HG03439 (cell line): ENCODE data around the gene RNF44.
A peak's percentile ranks its signal among the peaks of the same experiment; 100 is the strongest.

Source experiments
- ATAC-seq: cut with Tn5 transposase; IDR thresholded peaks from one replicate; pipeline ENCODE4 v1.9.1; 2021; ENCODE audit warnings: mild to moderate bottlenecking, moderate library complexity; ENCODE audit not compliant: unreplicated experiment

RNF44 gene

DNA sequence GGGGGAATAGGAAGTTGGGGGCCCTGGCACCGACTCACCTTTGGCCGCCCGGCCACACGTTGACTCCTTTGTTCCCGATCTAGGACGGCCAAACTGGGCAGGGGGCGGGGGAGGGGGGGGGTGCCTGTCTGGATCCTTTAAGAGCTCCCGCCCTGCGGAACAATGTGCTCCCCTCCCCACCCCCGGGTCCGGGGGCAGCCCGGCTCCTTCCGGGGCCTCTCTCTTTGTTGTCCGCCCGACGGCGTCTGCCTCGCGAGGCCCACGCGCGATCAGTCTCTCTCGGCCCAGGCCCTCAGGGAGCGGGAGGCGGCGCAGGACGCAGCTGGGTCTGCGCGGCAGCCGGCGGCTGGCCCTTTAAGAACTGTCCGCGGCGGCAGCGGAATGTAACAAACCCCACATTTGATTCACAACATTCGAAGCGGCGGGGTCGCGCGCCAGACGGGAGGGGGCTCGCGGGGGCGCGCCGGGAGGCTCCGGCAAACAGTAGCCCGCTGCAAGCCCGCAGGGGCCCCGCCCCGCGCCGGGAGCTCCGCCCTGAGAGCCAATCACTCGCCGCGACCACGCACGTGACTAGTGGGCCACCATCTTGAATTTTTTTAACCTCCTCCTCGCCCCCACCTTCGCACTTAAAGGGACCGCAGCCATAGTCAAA, at the start of gene RNF44:
Gene RNF44, minus strand, starts transcription at position 501 of the 652 bp plus-strand sequence. CDS start 4,930 bp downstream, outside the sequence.
- peak; percentile 65 for ATAC-seq

DNA sequence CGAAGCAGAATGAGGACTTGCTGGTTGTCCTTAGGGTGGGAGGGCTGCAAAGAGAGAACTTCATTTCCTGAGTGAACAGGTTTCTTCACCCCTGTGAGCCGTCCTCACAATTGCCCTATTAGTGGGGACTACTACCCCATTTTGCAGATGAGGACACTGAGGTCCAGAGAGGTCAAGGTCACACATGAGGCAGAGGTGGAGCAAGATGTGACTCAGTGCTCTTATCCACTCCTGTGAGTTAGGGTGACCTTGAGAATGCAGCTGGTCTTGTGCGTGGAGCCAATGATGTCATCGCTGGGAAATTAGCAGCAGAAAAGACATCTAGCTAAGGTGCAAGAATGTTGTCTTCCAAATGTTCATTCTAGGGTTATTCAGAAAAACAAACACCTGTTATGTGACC, 45.9 kb upstream of the RNF44 start:
- no peak for ATAC-seq

DNA sequence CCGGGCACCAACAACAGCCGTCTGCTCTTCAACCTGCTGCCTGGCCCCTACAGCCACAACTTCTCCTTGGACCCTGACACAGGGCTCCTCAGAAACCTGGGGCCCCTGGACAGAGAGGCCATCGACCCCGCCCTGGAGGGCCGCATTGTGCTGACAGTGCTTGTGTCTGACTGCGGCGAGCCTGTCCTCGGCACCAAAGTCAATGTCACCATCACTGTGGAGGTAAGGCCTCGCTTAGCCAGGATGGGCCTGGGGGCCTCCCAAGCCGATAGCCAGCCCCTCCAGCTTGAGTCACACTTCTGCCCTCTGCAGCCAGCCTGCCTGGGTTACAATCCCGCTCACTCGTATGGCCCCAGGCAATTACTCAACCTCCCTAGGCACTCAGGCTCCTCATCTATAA, 44.2 kb upstream of the RNF44 start:
- no peak for ATAC-seq

DNA sequence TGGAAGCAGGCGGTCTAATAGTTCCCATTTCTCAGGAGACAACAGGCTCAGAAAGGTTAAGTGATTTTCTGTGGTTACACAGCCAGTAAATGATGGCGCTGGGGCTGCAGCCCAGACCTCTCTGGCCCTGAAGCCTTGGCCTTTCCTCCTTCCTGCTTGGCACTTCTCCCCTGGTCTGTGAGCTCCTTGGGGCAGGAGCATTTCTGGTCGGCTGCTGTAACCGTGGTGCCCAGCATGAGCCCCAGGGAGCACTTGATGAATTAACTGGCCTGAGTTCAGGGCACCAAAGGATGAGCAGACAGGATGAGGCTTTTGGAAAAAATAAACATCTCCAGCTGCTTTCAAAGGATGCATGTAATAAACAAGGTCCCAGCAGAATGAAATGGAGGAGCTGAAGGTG, 42.1 kb upstream of the RNF44 start:
- ATAC-seq, result no peak

DNA sequence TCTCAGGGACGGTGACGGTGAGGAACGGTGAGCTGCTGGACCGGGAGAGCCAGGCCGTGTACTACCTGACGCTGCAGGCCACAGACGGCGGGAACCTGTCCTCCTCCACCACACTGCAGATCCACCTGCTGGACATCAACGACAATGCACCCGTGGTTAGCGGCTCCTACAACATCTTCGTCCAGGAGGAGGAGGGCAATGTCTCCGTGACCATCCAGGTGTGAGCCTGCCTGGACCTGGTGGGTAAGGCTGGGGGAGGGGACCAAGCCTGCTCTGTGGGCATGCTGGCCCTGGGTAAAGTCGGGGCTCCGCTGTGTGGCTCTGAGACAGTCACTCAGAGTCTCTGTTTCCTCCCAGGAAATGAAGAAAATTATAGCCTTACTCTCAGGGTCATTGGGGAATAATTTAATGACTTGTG, 41.2 kb upstream of the RNF44 start:
- no peak for ATAC-seq

DNA sequence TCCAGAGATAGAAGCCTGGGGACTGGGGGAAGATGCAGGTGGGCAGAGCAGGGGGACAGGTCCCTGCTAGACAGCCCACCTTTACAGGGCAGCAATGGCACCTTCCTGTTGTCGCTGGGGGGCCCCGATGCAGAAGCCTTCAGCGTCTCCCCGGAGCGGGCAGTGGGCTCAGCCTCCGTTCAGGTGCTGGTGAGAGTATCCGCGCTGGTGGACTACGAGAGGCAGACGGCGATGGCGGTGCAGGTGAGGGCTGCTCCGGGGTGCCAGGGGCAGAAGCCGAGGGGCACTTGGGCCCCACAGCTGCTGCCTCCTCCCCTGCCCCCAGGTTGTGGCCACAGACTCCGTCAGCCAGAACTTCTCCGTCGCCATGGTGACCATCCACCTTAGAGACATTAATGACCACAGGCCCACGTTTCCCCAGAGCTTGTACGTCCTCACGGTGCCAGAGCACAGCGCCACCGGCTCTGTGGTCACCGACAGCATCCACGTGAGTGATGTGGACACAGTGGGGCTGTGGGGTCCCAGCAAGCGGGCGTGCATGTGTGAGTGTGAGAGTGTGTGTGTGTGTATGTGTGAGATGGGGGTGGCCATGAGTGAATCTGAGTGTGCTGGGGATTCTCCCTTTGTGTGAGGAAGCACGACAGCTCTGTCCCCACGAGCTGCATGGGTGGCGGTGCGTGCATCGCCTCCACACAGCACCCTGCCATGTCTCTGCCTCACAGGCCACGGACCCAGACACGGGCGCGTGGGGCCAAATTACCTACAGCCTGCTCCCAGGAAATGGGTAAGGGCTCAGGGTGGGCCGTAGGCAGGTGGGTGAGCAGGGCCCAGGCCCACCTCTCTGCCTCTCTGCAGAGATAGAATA, 40.3 kb upstream of the RNF44 start:
- ATAC-seq, result no peak

DNA sequence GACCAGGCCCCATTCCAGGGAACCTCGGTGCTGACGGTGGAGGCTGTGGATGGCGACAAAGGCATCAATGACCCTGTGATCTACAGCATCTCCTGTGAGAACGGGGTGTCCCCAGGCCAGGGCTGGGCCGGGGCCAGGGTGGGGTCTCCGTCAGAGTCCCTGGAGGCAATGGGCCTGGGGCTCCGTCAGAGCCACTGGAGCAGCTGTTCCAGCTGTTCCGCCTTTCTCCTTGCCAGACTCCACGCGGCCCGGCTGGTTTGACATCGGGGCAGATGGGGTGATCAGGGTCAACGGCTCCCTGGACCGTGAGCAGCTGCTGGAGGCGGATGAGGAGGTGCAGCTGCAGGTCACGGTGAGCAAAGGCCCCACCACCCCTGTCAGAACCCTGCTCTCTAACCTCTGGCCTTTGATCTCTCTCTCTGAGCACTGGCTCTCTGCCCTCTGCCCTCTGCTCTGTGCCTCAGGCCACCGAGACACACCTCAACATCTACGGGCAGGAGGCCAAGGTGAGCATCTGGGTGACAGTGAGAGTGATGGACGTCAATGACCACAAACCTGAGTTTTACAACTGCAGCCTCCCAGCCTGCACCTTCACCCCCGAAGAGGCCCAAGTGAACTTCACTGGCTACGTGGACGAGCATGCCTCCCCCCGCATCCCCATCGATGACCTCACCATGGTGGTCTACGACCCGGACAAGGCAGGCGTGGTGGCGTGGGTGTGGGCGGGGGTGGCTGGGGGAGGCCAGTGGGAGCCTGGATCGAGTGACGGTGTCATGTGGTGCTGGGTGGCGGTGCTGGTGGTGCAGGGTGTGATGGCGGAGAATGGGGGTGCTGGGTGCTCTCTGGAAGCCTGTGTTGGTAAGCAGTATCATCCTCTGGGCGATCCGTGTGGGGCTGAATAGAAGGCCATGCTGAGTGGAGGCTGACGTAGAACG, 38.6 kb upstream of the RNF44 start:
- ATAC-seq, result no peak

DNA sequence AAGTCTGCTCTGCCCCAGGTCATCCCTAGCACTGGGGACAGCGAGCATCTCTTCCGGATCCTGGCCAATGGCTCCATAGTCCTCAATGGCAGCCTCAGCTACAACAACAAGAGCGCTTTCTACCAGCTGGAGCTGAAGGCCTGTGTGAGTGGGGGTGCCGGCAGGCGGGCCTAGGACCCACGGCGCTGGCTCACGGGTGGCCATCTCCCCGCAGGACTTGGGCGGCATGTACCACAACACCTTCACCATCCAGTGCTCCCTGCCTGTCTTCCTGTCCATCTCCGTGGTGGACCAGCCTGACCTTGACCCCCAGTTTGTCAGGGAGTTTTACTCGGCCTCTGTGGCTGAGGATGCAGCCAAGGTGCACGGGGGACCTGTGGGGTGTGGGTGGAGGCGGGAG, 37.9 kb upstream of the RNF44 start:
- ATAC-seq, result no peak

DNA sequence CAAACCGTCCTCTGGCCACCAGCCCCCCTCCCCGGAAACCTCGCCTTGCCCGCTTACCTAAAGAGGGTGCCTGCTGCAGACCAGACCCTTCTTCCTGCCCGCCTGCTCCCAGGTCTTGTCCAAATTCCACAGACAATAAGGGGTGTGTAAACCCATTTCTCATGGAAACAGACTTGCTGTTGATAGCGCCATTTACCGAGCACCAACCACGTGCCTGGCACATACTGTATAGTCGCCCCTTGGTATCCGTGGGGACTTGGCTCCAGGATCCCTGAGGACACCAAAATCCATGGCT, 37.0 kb upstream of the RNF44 start:
- ATAC-seq, result no peak

DNA sequence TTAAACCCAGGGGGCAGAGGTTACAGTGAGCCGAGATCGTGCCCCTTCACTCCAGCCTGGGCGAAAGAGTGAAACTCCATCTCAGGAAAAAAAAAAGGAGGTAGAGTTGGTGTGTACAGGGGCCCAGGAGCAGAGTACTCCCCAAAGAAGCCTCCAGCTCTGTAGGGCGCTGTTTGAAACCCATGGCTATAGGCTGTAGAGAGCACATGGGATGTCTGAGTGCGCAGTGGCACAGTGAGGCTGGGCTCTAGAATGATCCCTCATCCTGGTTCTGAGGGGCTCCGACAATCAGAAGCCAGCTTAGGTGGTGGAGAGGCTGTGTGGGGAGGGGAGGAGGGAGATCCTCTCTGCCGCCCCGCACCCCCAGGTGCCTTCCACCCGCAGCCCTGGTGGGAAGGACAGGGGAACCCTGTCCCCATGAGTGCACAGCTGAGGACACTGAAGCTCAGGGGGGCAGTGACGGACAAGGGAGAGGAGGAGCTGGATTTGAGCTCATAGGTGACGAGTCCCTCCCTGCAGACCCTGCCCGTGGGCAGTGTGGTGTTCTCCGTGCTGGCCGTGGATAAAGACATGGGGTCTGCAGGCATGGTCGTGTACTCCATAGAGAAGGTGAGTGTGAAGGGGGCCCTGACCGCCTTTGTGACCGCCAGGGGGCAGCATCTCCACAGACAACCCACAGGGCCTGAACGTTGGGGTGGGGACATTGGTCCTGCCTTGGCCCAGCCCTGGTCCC, 36.5 kb upstream of the RNF44 start:
- ATAC-seq, result peak; percentile 76

DNA sequence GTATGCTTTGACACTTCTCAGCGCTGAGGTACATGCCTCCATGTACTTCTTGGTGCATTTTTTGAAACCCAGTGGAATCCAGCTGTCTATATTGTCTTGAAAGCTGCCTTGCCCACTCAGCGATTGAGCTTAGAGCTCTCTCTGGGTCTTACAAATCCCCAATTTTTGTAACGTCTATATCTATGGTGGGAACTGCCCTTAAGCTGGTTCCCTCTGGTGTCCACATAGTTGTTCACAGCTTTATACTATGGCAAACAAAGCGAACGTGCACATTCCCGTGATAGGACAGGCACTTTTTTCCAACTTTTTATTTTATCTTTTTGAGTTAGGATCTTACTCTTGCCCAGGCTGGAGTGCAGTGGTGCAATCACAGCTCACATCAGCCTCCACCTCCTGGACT, 32.8 kb upstream of the RNF44 start:
- no peak for ATAC-seq

DNA sequence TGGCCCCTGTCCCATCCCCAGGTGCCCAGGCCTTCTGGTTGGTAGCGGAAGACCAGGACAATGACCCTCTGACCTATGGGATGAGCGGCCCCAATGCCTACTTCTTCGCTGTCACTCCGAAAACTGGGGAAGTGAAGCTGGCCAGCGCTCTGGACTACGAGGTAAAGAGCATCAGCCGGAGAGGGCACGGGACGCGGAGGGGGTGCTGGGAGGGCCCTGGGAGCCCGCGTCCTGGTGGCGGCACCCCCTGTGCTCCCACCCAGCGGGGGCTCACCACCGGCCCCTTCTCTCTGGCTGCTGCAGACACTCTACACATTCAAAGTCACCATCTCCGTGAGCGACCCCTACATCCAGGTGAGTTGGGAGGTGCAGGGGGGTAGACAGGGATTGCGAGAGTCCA, 31.5 kb upstream of the RNF44 start:
- no peak for ATAC-seq

DNA sequence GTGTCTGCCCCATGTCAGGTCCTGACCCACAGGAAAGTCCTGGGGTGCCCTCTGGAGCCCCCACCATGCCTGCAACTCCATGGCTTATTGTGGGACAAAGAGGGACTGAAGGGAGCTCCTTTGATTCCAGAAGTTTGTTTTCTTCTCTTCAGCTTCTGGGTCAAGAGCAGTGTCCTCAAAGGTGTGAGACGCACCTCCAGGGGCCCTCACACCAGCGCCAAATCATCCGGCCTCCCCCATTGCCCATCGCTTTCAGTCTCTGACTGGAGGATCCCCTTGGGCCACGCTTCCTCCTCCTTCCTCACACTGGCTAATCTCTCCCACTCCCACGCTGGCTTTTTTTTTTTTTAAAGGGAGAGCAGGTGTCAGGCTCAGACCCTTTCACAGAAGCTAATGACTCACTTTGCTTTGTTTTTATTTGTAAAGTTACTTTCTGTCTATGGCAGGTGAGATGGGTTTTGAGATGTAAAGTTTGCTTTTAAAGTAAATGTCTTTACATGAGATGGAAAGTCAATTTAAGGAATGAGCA, 28.6 kb upstream of the RNF44 start:
- ATAC-seq, result no peak

DNA sequence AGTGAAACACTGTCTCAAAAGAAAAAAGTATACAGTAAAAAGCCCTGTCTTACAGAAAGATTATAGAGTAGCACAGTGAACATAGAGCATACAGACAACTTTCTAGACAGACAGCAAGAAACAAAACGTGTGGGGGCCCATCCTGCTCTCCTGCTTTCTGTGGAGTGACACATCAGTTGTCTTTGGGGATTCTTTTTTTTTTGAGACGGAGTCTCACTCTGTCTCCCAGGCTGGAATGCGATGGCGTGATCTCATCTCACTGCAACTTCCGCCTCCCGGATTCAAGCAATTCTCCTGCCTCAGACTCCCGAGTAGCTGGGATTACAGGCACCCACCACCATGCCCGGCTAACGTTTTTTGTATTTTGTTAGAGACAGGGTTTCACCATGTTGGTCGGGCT, 26.8 kb upstream of the RNF44 start:
- no peak for ATAC-seq

DNA sequence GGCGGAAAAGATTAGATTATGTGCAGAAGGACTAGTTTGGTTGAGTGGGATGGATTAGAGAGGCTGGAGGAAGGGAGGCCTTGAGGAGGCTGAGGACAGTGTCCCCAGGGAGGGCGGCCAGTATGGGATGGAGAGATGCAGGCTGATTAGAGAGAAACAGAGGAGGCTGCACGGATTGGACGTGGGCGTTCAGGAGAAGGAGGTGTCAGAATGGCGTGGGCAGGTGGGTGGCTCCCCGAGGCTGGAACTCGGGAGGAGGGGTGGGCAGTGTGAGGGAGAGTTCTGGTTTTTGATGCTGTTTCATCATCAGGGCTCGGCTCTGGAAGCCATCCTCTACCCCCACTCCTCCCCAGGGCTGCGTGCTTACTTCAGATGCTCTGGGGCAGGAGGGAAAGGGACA, 25.0 kb upstream of the RNF44 start:
- no peak for ATAC-seq

DNA sequence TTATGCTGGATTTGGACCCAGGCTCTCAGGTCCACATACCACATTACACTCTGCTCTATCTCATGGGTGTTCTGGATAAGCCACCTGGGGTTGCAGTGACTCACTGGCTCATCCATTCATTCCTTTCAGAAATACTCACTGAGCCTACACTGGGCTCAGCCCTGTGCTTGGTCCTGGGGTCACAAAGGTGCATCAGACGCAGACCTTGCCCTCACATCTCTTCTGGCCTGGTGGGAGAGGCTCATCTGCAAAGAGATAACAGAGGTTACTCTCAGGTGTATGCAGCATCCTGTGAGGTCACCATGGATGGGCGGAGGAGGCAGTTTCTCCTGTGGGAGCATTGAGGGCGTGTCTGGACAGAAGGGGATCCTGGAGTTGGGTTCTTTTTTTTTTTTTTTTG, 24.1 kb upstream of the RNF44 start:
- ATAC-seq, result no peak

DNA sequence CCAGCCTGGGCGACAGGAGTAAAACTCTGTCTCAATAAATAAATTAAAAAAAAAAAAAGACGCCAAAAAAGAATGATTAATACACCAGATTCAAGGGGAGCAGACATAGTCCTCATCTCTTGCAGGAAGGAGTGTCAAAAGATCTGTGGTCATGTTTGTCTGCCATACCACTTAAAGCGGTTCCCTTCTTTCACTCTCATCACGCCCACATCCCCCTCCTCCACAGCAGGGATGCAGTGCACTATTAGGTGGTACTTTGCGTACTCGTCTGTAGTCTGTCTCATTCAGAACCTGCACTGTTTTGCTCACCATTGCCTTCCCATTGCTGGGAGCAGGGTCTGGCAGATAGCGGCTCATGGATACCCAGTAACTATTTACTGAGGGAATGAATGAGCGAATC, 23.2 kb upstream of the RNF44 start:
- no peak for ATAC-seq

DNA sequence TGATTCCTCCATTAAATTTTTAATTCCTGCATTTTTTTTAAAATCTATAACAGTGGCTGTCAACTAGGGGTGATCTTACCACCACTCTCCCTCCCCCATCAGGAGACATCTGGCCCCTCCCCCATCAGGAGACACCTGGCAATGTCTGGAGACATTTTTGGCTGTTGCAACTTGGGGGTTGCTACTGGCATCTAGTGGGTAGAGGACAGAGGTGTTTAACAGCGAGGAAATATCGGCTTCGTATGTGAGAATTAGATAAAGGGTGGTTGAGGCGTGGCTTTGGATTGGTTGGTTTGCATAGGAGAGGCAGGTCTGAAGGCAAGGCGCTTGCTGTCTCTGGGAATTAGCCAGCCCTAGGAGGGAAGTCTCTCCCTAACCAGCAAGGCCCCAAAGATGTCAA, 22.5 kb upstream of the RNF44 start:
- ATAC-seq, result no peak

DNA sequence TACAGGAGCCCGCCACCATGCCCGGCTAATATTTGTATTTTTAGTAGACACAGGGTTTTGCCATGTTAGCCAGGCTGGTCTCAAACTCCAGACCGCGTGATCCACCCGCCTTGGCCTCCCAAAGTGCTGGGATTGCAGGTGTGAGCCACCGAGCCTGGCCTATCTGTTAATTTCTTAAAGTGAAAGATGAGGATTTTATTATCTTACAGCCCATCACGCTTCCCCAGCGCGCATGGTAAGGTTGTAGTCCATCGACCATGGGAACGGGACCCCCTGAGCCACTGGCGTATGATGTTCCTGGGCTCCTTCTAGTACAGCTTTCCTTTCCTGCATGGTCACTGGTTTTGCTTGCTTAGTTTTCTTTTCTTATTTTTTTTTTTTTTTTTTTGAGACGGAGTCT, 20.6 kb upstream of the RNF44 start:
- ATAC-seq, result no peak

DNA sequence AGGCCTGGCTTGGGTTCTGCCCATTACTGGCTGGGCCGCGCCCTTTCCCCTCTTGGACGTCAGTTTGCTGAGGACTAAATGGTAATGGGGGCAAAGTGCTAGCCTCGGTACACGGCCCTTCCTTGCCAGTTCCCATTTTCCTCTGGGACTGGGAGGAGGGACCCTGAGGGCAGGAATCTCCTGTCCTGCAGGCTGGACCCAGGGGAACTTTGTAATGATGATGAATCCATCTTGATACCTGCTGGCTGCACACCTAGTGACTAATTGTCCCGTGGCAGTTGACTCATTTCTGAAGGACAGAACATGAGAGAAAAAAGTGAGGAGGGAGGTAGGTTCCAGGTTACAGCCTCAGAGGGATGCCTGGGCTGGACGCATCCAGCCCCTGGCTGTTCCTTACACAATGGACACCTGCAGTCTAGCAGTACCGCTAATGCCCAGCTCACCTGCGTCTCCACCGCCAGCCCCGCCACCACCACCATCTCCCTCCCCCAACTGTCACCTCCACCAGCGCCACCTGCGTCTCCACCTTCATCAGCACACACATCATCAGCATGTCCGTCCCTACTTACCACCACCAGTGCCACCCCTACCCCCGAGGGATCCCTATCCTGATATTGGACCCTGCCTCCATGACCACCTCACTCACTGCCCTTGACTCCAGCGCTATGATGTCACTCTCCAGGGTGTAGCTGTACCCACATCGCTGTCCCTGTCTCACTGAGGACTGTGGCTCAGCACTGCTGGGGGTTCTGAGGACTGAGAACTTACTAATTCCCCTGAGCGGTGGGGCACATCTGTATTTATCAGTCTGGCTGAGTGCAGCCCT, 16.3 kb upstream of the RNF44 start:
- no peak for ATAC-seq
